ENCODE measurements around the gene PFKFB1.
"Not testable (repeated sequence)": the region's sequence is repeated elsewhere in the genome, so short reads cannot be mapped to it uniquely, and the experiment has no call there.

The PFKFB1 gene

DNA sequence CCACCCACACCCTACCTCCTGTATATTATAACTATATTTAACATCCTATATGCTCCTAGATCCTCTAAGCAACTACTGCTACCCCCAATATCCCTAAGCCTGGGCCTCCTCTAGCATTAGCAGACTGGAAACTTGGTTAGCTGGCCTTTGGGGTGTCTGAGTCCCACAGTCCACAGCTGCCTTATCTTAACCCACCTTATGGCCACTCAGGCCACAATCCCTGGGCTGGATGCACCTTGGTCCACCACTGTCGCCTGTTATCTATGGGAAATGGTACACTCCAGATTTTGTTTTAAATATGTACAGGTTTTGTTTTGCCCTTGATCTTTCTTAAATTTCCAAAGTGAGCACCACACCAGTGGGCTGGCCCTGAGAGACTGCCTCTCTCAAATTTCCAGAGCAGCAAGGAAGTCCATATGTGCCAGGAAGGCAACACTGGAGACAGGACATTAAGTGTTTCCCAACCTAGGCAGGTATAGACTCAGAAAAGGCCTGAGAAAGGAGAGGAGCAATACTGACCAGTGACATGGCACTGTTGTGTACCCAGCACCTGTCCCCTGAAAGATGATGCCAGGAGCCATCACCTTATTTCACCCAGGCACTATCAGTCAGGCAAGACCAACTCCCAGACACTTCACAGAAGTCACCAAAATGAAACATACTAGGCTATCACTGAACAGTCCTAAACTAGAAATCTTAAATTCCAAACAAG is 921 bp downstream of the PFKFB1 start:
- no peak for DNase-seq

DNA sequence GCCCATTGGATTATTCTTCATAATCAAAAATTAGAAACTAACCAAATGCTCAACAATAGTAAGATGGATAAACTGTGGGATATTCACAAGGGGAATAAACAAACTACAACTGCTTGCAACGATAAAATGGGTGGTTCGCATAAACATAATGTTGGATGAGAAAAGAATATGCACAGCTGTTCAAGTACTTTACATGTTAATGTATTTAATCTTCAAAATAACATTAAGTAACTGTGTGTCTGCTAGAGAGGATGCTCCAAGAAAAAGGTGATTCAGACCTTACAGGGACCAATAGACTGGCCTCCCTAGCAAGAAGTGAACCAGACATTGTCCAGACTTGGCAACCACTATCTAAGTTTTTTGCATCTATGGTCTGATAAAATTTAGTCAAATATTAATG is 2.3 kb downstream of the PFKFB1 start:
- DNase-seq = no peak

DNA sequence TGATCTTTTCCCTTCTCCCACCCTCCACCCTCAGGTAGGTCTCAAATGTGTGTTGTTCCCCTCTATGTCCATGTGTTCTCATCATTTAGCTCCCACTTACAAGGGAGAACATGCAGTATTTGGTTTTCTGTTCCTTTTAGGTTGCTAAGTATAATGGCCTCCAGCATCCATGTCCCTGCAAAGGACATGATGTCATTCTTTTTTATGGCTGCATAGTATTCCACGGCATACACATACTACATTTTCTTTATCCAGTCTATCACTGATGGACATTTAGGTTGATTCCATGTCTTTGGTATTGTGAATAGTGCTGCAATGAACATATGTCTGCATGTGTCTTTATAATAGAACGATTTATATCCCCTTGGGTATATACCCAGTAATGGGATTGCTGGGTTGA is 10.7 kb downstream of the PFKFB1 start:
- DNase-seq = not testable (repeated sequence)

DNA sequence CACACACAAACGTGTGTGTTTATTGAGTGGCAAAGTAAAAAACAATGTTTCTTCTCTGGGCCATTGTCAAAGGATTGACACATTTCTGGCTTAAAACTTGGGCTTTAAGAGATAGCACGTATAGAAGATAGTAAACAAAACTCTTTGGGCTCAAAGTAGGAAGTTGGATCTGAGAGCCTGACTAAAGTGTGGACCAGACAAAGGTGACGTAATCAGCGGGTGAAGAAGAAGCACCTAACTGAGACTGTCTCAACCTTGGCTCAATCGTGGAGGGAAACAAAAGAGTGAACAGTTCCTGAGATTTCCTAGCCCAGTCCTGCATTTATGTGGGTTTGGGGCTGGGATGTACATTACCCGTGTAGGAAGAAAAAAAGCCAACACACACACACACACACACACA is 13.7 kb downstream of the PFKFB1 start:
- DNase-seq = no peak

DNA sequence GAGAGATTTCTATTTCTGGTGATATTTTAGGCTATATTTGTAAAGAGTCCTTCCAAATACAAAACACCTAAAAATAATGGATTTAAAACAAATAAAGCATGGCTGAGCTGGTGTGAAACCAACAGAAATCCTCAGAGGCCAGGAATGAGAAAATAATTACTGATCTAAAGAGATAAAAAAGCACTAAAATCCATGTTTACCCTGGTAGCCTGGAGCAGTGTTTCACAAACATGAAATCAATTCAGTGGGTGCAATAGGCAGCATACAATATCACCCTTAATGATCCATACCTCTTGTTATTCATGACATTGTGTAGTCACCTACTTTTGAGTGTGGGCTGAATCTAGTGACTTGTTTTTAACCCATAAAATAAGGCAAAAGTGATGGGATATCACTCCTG is 14.6 kb downstream of the PFKFB1 start:
- no peak for DNase-seq

DNA sequence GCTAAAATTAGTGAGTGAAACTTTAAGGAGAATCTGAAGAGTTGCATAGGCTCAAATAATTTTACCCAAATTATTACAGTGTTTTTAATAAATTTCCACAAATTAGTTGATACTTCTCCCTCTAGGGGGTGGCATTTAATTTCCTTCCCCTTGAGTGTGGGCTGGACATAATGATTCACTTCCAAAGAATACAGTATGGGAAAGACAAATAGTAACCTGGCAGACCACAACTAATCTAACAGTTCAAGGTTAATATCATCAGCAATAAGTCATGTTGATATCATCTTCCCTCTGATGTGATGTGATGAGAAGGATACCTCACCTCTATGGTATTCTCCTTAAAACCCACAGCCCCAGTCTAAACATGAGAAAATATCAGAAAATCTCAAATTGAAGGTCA is 15.5 kb downstream of the PFKFB1 start:
- no peak for DNase-seq

DNA sequence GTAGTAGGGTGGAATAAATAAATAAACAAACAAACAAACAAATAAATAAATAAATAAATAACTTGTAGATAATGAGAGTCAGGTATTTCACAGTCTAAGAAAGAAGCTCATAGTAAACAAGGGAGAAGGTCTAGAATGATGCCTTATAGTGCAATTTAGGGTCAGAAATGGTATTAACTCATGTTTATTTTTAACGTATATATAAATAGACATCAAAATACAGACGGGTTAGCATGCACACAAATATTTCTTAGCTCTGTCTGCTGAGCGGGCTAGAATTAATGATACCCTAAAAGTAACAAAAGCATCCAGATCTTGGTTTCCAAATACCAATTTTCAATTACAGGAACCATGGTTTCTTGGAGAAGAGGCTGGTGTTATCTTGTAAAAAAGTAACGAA is 16.6 kb downstream of the PFKFB1 start:
- DNase-seq = no peak

DNA sequence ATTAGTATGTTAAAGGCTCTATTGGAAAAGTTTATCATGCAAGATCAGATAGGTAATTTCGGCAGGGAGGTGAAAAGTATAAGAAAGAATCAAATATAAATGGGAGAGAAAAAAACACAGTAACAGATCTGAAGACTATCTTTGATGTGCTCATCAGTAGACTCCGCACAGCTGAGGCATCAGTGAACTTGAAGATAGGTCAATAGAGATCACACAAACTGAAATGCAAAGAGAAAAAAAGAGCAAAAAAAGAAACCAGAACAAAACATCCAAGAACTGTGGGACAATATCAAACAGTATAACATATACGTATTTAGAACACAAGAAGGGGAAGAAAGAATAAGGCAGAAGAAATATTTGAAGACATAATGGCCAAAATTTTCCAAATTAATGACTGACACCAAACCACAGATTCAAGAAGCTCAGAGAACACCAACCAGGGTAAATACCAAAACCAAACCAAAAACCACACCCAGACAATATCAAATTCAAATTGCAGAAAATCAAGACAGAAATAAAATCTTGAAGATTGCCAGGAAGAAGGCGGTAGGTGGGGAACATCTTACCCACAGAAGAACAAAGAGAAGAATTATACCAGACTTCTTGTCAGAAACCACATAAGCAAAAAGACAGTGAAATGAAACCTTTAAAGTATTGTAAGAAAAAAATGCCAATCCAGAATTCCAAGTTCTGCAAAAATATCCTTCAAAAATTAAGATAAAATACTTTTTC is 29.1 kb downstream of the PFKFB1 start:
- no peak for DNase-seq

DNA sequence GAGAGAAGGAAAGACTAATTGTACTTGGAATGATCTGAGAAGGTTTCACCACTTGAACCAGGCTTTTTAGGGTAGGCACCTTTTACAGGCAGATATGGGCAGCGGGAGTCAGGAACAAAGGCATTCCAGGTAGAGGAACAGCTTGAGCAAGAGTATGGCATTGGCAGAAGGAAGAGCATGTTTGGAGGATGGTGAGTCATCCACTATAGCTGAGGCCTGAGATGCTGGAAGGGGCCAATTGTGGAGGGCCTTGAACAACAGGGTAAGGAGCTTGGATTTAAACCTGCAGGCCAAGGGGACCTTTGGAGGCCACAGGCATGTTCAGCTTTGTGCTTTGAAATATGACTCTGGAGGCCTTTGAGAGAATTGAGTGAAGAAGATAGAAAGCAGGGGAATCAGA is 32.2 kb downstream of the PFKFB1 start:
- no peak for DNase-seq

DNA sequence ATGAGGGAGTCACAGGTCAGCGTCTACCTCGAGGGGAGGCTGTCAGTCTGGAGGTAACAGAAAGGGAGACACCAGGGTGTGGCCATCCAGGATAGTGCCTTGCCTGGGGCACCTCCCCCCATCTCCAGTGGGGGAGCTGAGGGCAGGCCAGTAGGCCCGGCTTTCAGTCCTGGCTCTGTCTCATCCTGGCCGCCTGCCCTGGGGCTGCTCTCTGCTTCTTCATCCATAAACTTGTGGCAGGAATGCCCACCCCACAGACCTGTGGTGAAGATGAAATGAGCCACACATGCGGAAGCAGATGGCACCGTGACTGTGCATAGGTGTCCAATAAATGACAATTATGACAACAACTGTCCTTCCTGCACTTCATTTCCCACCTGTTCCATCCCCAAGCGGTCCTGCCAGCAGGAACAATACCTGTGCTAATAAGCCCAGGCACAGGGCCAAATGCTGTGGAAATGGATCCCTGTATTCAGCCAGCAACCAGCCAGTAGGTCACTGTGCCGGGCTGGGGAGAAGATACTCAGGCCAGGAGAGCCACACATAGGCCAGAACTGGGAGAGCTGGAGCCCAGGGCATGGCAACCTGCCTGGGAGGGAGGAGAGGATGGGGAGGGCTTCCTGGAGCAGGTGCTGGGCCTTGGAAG is 43.1 kb downstream of the PFKFB1 start:
- DNase-seq = no peak

DNA sequence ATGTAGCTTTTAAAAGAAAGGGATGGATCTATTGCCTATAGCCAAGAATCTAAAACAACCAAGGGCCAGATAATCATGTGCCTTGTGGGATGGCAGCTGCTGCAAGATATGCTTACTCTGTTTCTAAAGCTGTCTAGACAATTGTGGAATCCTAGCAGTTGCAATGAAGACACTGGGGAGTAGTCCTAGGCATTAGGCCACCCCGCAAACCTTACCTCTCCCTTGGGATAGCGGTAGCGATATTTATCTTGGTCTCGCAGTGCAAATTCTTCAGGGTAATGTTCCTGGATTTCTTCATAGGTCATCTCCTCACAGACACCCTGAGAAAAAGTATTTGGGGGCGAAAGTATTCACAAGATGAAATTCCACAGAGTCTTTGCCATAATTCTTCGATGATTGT is 48.8 kb downstream of the PFKFB1 start:
- no peak for DNase-seq

DNA sequence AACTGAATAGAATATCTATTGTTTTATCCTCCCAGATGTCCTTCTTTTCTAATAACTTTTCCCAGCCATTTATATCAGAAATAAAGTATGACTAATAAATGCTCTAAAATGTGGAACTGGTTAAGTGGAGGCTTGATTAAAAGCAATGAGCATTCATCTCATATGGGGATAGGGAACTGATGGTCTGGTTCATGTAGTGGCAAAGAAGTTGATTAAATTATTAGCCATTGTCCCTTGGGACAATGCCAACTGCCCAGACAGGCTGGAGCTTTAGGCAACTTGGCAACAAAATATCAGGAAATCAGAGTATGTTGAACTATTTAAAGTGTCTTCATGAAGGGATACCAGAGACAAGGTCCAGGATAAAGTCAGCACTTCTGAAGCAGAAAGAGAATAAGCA is 49.2 kb downstream of the PFKFB1 start:
- no peak for DNase-seq

DNA sequence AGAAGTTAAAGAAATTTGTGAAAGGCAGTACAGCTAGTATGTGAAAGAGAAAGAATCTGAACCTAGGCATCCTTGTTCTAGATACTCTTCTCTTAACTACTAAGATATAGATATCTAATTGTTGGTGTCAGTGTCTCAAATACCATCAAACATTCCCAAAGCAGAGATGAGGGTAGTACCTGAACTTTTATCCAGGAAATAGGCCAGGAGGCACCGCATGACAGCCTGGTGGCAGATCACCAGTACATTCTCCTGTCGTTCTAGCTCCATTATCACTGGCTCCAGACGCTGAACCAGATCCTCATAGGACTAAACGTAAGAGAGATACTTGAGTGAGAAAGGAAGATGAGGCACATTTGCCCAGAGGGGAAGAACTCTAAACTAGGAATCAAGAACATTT is 56.6 kb downstream of the PFKFB1 start:
- no peak for DNase-seq

DNA sequence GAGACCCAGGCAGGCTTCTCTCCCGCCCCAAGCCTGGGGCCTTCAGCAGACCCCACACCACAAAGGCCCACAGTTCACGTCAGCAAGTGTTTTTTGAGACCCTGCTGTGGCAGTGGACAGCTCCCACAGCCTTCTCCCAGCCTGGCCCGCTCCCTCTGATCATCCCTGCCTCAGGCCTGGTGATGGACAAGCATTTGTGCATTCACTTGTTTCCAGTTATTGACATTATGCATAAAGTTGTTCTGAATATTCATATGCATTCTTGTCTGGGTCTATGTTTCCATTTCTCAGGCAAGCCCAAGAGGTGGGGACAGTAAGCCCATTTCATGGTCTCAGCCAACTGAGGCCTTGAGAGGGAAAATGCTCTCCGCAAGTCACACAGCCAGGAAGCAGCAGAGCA is 58.7 kb downstream of the PFKFB1 start:
- DNase-seq = no peak

DNA sequence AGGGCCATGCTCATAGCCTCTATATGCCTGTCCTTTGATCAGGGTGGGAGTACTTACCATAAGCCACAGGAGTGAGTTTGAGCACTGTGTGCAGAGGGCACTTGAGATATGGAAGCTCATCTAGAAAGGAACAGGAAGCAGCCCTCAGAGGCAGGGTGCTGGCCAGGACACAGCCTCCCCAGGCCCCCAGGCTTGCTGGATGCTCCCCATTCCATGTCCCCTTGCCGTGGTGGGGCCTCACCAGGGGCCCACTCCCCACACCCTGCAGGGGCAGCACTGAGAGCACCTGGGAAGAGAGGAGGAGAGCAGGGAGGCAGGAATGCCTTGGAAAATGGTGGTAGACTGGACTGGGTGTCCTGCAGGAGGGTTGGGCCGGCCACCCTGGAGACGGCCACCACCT is 59.1 kb downstream of the PFKFB1 start:
- no peak for DNase-seq

DNA sequence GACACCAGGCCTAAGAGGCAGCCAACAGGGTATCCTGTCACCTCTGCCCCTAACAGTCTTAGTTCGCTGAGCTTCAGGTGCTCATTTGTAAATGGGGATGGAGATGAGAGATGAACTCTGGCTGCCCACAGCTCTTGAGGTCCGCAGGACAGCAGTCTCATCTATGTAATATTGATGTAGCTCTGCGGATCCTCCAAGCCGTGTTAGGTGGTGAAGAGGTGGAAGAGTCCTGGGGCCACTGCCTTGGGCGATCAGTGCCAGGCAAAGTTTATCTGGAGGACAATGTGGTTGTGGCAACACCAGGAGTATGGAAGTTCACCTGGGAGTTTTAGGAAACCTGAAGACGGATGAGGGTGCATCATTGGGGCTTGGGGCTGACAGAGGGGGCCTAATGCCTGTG is 59.9 kb downstream of the PFKFB1 start:
- DNase-seq = no peak

DNA sequence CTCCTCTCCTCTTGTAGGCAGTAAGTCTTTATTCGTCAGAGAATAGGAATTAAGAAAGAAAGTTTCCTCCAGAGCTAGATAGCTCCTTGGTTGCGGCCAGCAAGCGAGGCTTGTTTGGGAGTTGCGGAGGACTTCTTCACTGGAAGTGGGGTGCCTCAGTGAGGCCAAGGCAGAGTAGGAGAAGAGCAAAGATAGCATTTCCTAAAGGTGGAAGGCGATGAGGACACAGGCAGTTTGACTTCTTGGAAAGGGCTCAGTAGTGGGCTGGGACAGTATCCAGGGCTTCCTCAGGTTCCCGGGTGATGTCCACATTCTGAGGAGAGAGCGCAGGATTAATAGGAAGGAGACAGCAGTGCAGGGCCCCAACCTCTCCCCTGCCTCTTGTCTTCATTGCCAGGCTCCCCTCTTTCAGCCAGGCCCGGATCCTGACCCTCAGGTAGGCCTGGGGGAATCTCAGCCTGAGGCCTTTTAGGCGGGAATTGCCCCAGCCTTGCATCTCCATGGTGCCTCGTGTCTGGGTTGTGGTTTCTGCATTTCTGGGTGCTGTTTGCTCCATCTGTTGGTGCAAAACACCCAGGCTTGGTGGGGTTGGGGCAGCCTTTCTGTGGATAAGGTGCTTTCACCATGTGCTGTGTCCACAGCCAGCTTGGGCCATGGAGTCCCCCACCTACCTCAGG is 60.7 kb downstream of the PFKFB1 start:
- DNase-seq = no peak

DNA sequence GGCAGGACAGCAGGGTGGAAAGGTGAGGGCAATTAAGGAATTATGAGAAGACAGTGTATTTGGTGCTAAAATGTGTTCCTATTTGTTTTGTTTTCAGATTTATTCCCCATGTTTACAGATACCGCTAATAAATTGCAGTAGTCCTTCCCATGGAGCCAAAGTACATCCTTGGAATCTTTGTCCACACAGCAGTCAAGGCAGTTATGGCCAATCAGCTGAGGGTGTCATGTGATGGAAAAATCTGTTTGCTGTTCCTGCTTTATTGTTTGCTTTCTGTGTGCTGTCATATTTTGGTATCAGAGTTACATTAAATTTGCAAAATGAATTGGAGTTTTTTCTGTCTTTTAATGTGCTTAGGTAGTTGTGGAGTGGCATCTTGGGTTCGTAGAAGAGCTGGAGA is 62.9 kb downstream of the PFKFB1 start:
- no peak for DNase-seq

DNA sequence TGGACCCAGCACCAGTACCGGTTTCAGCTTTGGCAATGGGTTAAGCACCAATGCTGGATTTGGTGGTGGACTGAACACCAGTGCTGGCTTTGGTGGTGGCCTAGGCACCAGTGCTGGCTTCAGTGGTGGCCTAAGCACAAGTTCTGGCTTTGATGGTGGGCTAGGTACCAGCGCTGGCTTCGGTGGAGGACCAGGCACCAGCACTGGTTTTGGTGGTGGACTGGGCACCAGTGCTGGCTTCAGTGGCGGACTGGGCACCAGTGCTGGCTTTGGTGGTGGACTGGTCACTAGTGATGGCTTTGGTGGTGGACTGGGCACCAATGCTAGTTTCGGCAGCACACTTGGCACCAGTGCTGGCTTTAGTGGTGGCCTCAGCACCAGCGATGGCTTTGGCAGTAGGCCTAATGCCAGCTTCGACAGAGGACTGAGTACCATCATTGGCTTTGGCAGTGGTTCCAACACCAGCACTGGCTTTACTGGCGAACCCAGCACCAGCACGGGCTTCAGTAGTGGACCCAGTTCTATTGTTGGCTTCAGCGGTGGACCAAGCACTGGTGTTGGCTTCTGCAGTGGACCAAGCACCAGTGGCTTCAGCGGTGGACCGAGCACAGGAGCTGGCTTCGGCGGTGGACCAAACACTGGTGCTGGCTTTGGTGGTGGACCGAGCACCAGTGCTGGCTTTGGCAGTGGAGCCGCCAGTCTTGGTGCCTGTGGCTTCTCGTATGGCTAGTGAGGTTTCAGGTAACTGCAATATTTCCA is 63.5 kb downstream of the PFKFB1 start:
- DNase-seq = no peak

DNA sequence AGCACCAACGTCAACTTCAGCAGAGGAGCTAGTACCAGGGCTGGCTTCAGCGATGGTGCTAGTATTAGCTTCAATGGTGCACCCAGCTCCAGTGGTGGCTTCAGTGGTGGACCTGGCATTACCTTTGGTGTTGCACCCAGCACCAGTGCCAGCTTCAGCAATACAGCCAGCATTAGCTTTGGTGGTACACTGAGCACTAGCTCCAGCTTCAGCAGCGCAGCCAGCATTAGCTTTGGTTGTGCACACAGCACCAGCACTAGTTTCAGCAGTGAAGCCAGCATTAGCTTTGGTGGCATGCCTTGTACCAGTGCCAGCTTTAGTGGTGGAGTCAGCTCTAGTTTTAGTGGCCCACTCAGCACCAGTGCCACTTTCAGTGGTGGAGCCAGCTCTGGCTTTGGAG is 65.1 kb downstream of the PFKFB1 start:
- DNase-seq = no peak

DNA sequence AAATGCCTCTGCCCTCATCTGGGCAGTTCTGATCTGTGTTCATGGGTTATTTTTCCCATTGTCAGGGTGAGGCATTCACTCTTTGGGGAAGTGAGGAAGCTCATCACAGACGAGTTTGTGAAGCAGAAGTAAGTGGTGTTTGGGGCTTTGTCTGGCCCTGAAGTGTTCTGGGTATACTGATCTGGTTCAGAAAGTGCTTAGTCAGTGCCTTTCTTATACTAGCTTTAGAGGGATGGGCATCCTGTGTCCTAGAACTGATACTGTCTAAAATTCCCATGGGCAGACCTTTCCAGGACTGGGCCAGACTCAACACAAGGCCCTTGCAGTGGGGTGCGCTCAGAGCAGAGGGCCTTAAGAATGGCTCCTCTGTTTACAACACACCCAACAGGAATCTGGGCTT is 67.0 kb downstream of the PFKFB1 start:
- DNase-seq = no peak

DNA sequence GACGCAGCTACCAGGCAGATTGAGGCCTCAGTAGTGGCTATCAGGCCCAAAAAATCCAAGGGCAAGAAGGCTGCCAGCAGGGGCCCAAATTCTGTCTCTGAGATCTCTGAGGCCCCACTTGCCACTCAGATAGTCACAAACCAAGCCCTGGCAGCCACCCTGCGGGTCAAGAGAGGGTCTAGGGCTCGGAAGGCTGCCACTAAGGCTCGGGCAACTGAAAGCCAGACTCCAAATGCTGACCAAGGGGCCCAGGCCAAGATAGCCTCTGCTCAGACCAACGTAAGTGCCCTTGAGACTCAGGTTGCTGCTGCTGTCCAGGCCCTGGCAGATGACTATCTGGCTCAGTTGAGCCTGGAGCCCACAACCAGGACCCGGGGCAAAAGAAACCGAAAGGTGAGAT is 70.6 kb downstream of the PFKFB1 start:
- DNase-seq = no peak

DNA sequence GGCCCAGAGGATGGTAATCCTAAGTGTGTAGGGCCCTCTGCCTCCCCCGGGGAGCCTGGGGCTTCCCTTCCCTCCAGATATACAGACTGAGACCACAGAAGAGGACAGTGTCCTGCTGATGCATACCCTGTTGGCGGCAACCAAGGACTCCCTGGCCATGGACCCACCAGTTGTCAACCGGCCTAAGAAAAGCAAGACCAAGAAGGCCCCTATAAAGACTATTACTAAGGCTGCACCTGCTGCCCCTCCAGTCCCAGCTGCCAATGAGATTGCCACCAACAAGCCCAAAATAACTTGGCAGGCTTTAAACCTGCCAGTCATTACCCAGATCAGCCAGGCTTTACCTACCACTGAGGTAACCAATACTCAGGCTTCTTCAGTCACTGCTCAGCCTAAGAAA is 71.4 kb downstream of the PFKFB1 start:
- no peak for DNase-seq
